ENCODE measurements around the gene ACBD7. TPM values are rescaled to one million over a fixed set of nuclear protein-coding genes. Genes with fewer than 3 reads are reported as not detected.

The ACBD7 gene
- total and polyA plus RNA-seq, 9 donors = 0.08 to 1.7 (median 0.40) TPM; not detected in 1

DNA sequence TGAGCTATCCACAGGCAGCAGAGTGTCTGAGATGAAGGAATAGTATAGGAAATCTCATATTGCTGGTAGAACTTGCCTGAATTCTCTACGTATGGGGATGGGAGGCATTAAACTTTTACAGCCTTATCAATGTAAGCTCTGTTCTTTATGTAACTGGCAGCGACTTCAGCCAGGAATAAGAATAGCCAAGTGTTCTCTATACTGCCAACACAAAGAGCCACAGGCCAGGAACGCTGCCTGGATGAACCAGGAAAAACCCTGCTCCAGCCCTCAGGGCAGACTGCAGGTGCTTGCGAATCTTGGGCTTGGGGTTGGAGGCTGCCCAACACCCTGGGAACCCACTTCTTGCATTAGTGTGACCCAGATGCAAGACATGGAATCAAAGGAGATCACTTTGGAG lies 50.9 kb downstream of the ACBD7 start:
- TF ChIP-seq EP300 (IDR thresholded peaks at IDR 0.05) (no peak), POLR2A (IDR thresholded peaks at IDR 0.05) (no peak)
- TF ChIP-seq, protein P1, sequence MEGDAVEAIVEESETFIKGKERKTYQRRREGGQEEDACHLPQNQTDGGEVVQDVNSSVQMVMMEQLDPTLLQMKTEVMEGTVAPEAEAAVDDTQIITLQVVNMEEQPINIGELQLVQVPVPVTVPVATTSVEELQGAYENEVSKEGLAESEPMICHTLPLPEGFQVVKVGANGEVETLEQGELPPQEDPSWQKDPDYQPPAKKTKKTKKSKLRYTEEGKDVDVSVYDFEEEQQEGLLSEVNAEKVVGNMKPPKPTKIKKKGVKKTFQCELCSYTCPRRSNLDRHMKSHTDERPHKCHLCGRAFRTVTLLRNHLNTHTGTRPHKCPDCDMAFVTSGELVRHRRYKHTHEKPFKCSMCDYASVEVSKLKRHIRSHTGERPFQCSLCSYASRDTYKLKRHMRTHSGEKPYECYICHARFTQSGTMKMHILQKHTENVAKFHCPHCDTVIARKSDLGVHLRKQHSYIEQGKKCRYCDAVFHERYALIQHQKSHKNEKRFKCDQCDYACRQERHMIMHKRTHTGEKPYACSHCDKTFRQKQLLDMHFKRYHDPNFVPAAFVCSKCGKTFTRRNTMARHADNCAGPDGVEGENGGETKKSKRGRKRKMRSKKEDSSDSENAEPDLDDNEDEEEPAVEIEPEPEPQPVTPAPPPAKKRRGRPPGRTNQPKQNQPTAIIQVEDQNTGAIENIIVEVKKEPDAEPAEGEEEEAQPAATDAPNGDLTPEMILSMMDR (IDR thresholded peaks at IDR 0.05) = no peak
- no peaks in the 10 kb centered on the region for H3K36me3 ChIP-seq
- H3K9me3 ChIP-seq = no peaks in the 10 kb centered on the region
- H3K27me3 ChIP-seq = no peaks in the 10 kb centered on the region
- no peak for DNase-seq
- WGBS, 3 donors = 72 to 83% (median 78%) methylated on average over 4 of the region's 4 CpGs
- H3K27ac ChIP-seq = no peak overlapping the region
- intact Hi-C loops (cut with DNase I) = no loop called here
- no peaks in the 10 kb centered on the region for H3K4me1 ChIP-seq (ENCODE audit: insufficient read depth)
- H3K4me3 ChIP-seq = no peak overlapping the region

DNA sequence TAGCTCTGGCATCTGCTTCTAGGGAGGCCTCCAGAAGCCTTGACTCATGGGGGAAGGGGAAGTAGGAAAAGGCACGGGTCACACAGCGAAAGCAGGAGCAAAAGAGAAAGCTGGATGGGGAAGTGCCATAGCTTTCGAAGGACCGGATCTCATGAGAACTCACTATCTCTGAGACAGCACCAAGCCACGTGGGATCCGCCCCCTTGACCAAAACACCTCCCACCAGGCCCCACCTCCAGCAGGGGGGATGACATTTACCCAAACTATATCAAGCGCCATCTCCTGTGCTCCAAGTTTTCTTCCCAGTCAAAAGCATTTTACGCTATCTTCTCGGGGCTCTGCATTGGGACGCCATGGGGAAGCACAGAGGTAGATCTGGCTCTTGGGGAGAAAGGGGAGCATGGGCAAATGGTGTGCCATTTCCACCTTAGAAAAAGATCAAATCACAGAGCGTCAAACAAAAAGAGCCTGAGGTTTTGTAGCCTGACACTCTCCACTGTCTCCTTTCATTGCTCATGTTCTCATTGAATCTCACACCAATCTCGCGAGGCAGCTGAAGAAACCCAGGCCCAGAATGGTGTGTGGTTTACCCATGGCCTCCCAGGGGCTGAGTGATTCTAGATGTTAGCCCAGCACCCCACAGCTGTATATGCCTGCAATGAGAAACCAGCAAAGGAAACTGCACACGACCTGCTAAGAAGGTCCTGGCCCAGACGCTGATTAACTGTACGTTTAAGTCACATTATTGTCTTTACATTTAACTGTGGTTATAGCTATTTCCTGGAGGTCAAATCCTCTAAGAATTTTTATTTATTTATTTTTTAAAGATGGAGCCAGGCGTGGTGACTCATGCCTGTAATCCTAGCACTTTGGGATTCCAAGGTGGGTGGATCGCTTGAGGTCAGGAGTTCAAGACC lies 52.9 kb downstream of the ACBD7 start:
- no peak for TF ChIP-seq POLR2A (IDR thresholded peaks at IDR 0.05)
- no peak for TF ChIP-seq EP300 (IDR thresholded peaks at IDR 0.05)
- TF ChIP-seq, protein P1 (IDR thresholded peaks at IDR 0.05) = no peak
- Histone ChIP-seq H3K36me3 (no peaks in the 10 kb centered on the region), H3K4me1 (ENCODE audit: insufficient read depth) (no peaks in the 10 kb centered on the region), H3K27ac (no peak overlapping the region), H3K4me3 (no peak overlapping the region), H3K9me3 (no peaks in the 10 kb centered on the region), H3K27me3 (no peaks in the 10 kb centered on the region)
- intact Hi-C loops (cut with DNase I) = no loop called here
- DNase-seq = no peak
- 67 to 69% (median 67%) methylated on average over 18 of the region's 18 CpGs for WGBS, 3 donors

DNA sequence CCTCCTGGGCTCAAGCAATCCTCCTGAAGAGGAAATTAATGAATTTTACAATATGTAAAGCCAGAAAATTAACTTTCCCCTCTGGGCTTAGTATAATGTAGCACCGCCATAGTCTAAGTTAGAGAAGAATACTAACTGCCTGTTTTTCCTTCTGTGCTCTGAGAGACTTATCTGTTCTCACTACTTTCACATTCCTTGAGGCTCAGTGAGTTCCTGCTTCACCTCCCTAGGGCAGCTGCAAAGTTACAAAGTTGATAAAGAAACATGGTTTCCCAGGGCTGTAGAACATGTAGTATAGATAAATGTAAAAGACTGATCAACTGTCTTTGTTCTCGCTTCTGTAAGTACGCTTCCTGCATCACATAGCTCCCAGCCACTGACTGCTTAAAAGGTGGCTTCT lies 60.8 kb downstream of the ACBD7 start:
- TF ChIP-seq POLR2A (IDR thresholded peaks at IDR 0.05) = no peak
- TF ChIP-seq, protein P1 (IDR thresholded peaks at IDR 0.05) = no peak
- TF ChIP-seq EP300 (IDR thresholded peaks at IDR 0.05) = no peak
- WGBS, 3 donors = 33 to 52% (median 47%) methylated on average over 3 of the region's 3 CpGs

More for the DNA sequence above, 60.8 kb downstream of the ACBD7 start:
- intact Hi-C loops (cut with DNase I) = no loop called here
- Histone ChIP-seq H3K27me3 (no peaks in the 10 kb centered on the region), H3K27ac (no peak overlapping the region), H3K4me1 (ENCODE audit: insufficient read depth) (no peaks in the 10 kb centered on the region), H3K36me3 (no peaks in the 10 kb centered on the region), H3K9me3 (no peaks in the 10 kb centered on the region), H3K4me3 (no peak overlapping the region)
- no peak for DNase-seq

Other genes starting within 250 kb of the ACBD7 start
- gene SUV39H2, start 209.9 kb downstream of the ACBD7 start, total RNA-seq = 10 to 100 TPM in 3 of 7 donors, 1 to 10 TPM in 4; 3.7 to 16.4 (median 9.0) TPM
- 1 to 10 TPM; 3.0 to 5.0 TPM for gene SUV39H2, start 209.9 kb downstream of the ACBD7 start, polyA plus RNA-seq
- gene DCLRE1C, start 134.7 kb downstream of the ACBD7 start, total RNA-seq = 10 to 100 TPM in 3 of 7 donors, 1 to 10 TPM in 4; 6.3 to 12.9 (median 8.8) TPM
- 10 to 100 TPM in 1 of 2 donors, 1 to 10 TPM in 1; 5.0 to 11.8 TPM for gene DCLRE1C, start 134.7 kb downstream of the ACBD7 start, polyA plus RNA-seq
- under 1 TPM in 1 of 7 donors, not detected in 6; 0.69 TPM for gene MEIG1, start 129.4 kb downstream of the ACBD7 start, total RNA-seq
- gene MEIG1, start 129.4 kb downstream of the ACBD7 start, polyA plus RNA-seq = under 1 TPM in 1 of 2 donors, not detected in 1; 0.67 TPM
- under 1 TPM in 1 of 7 donors, not detected in 6; 0.48 TPM for gene OLAH, start 44.8 kb downstream of the ACBD7 start, total RNA-seq
- gene OLAH, start 44.8 kb downstream of the ACBD7 start, polyA plus RNA-seq = under 1 TPM; 0.23 to 0.40 TPM
- 10 to 100 TPM in 5 of 7 donors, 1 to 10 TPM in 2; 9.1 to 19.2 (median 11.9) TPM for gene RPP38, start 8.6 kb upstream of the ACBD7 start, total RNA-seq
- gene RPP38, start 8.6 kb upstream of the ACBD7 start, polyA plus RNA-seq = 10 to 100 TPM; 16.5 to 20.7 TPM
- gene NMT2, start 79.9 kb upstream of the ACBD7 start, total RNA-seq = 10 to 100 TPM; 11.5 to 30.3 (median 26.3) TPM
- gene NMT2, start 79.9 kb upstream of the ACBD7 start, polyA plus RNA-seq = 10 to 100 TPM; 13.9 to 25.8 TPM